GM10266 (cell line): ENCODE results near the gene C2CD5.
"Not testable (repeated sequence)": the region's sequence is repeated elsewhere in the genome, so short reads cannot be mapped to it uniquely, and the experiment has no call there.

ENCODE experiments used
- DNase-seq: peaks from one replicate; pipeline ENCODE4 v3.0.0; 2012; ENCODE audit errors: extremely low spot score
- TF ChIP-seq, protein P1 (sequence below): IDR thresholded peaks from 2 replicates; pipeline ENCODE4 v1.5.1; 2012; ENCODE audit warnings: mild to moderate bottlenecking, low read depth; ENCODE audit not compliant: control insufficient read depth, insufficient read depth; ENCODE audit errors: missing control alignments

The C2CD5 gene

DNA sequence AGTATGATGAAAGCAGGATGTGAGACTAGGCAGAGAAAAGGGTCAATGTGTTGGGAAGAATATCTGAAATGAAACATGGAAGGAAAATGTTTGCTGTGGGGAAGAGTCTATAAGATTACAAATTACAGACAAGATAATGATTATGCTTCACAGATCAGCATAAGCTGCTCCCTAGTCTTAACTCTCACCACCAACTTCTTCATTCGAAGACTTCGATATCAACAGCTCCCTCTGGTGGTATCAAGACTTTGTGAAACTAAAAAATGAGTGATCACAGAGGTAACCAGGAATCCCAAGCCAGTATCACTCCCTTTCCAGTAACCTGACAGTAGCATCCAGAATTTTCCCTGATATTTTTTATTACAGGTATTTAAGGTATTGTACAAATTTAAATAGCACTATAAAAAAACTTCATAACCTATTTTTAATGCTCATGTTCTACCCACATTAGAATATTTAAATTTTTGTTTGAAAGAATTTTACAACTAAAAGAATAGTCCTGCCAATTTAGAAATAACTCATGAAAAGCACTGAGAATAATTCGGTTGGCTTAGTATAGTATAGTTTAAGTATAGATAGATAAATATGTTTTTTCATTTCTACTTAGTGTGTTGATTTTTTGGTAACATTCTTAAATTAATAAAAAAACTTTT is 84.4 kb downstream of the C2CD5 start:
- TF ChIP-seq, protein P1, sequence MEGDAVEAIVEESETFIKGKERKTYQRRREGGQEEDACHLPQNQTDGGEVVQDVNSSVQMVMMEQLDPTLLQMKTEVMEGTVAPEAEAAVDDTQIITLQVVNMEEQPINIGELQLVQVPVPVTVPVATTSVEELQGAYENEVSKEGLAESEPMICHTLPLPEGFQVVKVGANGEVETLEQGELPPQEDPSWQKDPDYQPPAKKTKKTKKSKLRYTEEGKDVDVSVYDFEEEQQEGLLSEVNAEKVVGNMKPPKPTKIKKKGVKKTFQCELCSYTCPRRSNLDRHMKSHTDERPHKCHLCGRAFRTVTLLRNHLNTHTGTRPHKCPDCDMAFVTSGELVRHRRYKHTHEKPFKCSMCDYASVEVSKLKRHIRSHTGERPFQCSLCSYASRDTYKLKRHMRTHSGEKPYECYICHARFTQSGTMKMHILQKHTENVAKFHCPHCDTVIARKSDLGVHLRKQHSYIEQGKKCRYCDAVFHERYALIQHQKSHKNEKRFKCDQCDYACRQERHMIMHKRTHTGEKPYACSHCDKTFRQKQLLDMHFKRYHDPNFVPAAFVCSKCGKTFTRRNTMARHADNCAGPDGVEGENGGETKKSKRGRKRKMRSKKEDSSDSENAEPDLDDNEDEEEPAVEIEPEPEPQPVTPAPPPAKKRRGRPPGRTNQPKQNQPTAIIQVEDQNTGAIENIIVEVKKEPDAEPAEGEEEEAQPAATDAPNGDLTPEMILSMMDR, result peak; percentile 64
- peak; percentile 20 for DNase-seq

DNA sequence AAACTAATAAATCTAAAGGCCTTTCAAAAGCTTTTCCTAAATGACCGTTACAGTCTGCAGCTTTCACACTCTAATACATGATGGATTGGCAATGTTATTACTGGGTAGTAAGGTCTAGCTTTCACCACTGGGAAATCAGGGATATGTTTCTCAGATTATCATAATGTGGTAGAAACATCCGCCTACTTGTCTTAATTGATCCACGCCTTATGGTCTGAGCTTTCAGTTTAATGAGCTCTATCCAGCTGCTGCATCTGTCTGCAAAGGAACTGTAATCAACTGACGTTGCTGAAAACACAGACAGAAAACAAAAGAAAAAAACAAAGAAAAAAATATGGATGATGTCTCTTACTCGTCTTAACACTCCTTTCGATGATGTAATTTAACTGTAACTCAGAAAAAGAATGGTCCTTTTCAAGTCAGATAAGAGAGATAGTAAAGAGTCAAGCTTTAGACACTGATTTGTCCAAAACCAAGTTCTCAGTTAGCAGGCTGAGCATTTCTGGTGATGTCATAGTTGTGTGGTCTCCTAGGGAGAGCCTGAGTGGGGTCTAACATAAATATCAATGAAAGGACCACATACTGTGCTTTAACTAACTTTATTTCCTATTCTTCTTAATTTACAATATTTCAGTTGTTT is 85.9 kb downstream of the C2CD5 start:
- DNase-seq, result no peak
- TF ChIP-seq, protein P1, result no peak

DNA sequence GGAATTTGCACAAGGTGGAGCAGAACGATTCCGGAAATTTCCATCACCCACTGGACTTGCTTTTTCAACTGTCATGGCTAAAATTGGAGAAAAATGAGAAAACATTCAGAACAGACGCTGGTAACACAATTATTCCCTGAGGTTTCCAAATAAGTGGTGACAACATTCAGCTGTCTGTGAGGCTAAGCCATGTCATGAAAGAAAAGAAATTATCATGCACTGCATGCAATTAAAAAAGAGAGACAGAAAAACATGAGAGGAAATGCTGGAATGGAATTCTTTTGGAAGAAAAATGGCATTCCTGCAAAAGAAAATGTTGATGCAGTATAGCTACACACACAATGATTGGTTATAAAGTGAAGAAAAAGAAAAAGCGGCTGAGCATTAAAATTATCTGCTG is 87.3 kb downstream of the C2CD5 start:
- TF ChIP-seq, protein P1, result no peak
- DNase-seq, result no peak

DNA sequence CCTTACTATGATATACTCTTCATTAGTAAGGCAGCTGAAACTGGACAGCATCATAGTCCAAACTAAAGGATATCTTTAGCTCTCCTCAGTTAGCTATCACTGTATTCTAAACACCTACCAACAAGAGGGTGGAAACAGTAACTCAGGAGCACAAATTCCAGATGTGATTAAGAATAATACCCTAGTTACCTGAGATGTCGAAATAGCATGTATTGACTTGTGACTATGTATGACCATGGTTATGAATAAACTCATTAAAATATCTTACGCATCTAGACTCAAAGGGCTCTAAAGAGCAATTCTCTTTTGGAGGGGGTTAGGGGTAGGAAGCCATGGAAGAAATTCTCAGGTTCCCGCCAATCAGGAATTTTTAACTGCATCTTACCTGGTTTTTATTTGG is 90.8 kb downstream of the C2CD5 start:
- TF ChIP-seq, protein P1, result no peak
- DNase-seq, result no peak

DNA sequence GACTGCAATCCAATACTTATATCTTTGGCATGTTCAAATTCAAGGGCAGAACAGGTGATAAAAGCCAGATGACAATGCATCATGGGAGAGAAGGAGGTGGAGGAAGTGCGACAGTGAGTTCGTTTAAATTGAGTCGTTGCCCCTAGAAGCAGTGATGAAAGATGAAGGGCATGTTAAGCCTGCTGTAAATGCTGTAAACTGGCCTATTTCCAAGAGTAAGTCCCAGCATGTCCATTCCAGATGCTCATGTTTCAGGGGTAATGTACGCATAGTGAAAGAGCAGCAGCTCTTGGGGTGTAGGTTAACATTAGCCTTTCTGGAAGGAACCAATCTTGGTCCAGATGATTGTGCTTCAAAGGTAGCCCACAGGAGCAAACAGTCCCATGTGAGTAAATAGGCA is 97.1 kb downstream of the C2CD5 start:
- no peak for DNase-seq
- TF ChIP-seq, protein P1, result no peak

DNA sequence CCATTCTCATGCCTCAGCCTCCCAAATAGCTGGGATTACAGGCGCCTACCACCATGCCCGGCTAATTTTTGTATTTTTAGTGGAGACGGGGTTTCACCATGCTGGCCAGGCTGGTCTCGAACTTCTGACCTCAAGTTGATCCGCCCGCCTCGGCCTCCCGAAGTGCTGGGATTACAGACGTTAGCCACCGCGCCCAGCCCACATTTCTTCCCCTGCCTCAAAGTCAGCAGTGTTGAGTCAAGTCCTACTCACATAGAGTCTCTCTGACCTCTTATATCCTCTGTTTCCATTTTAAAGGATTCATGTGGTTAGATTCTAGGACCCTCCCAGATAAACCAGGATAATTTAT is 100.1 kb downstream of the C2CD5 start:
- not testable (repeated sequence) for DNase-seq

DNA sequence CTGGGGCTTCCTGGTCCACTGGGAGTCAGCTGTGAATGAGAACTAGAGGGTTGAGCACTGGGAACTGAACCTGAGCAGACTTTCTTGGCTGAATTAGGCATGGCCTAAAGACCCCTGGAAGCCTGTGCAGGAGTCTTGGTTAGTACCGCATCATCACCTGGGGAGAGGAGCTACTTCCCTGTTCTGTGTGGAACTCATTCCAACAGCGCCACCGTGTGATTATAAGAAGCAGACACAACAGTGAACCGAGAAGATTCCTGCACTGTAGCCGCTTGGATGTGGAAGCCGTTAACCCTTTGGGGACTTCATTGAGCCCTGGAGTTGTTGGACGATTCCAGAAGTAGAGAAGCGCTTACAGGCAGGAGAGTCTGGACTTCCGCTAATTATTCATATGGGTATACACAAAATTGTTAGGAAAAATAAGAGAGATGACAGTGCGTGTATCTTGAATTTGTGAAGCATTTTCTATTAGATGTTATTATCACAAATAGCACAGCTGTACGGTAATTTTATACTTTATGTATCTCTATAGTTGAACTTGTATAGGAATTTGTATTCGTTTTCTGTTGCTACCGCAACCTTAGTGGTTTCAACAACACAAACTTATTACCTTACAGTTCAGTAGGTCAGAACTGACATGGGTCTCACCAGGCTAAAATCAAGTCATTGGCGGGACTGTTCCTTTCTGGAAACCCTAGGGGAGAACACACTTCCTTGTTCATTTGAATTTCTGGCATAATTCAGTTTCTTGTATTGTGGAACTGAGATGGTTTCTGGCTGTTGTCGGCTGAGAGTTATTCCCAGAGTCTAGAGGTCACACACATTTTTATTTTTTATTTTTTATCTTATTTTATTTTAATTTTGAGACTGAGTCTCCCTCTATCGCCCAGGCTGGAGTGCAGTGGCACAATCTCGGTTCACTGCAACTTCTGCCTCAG is 100.7 kb downstream of the C2CD5 start:
- TF ChIP-seq, protein P1, result peak; percentile 87
- DNase-seq, result peak; percentile 52
